Immature natural killer cell (primary cell): Measurements from ENCODE around the gene BRSK1. TPM values are rescaled to one million over a fixed set of nuclear protein-coding genes. Genes with fewer than 3 reads are reported as not detected.
A peak's percentile ranks its signal among the peaks of the same experiment; 100 is the strongest.

Source experiments
- DNase-seq, 3 donors: peaks; one replicate each; pipeline ENCODE4 v3.0.0; 2022; ENCODE audit warnings: mixed read lengths in 1 of 3
- H3K27ac Mint-ChIP-seq, 6 donors: one replicate each; pipeline ENCODE4 v1.8.0; 2020; ENCODE audit warnings: mixed read lengths in 6 of 6, mild to moderate bottlenecking in 5 of 6, inconsistent platforms in 4 of 6, moderate library complexity in 3 of 6
- H3K27me3 Mint-ChIP-seq, 3 donors: one replicate each; pipeline ENCODE4 v1.8.0; 2020 to 2021; ENCODE audit warnings: low read depth in 3 of 3, mild to moderate bottlenecking in 3 of 3, mixed read lengths in 3 of 3, moderate library complexity in 3 of 3, inconsistent platforms in 1 of 3
- H3K36me3 Mint-ChIP-seq, 3 donors: one replicate each; pipeline ENCODE4 v1.8.0; 2020; ENCODE audit warnings: mixed read lengths in 3 of 3, inconsistent platforms in 2 of 3, mild to moderate bottlenecking in 2 of 3
- H3K4me1 Mint-ChIP-seq, 2 donors: one replicate each; pipeline ENCODE4 v1.8.0; 2020; ENCODE audit warnings: inconsistent platforms in 2 of 2, mild to moderate bottlenecking in 2 of 2, mixed read lengths in 2 of 2, moderate library complexity in 1 of 2
- H3K4me3 Mint-ChIP-seq, 5 donors: one replicate each; pipeline ENCODE4 v1.8.0; 2020; ENCODE audit warnings: mild to moderate bottlenecking in 5 of 5, mixed read lengths in 5 of 5, inconsistent platforms in 3 of 5, moderate library complexity in 3 of 5
- H3K9me3 Mint-ChIP-seq, 6 donors: one replicate each; pipeline ENCODE4 v1.8.0; 2020; ENCODE audit warnings: mild to moderate bottlenecking in 6 of 6, mixed read lengths in 6 of 6, inconsistent platforms in 4 of 6, moderate library complexity in 3 of 6
- polyA plus RNA-seq, 3 donors: library from polyadenylated mRNA; unstranded; fragments of 300-500 nt; fragmentation: Illumina TruSeq; gene quantifications; one replicate each; pipeline ENCODE4 v1.2.3, GENCODE V29; 2021

Gene BRSK1
- polyA plus RNA-seq, 3 donors from 2014 or later: not detected

GRCh38 chr19:55270172-55270942 is 13.4 kb upstream of the BRSK1 start:
- peaks cover 16 to 18% of the 10 kb centered on the region in 2 donors for H3K4me1 Mint-ChIP-seq
- no peak overlapping the region for H3K27ac Mint-ChIP-seq
- DNase-seq: no peak
- peaks cover 9 to 12% (median 10%) of the 10 kb centered on the region in 3 donors for H3K27me3 Mint-ChIP-seq
- H3K36me3 Mint-ChIP-seq: peaks cover 16 to 28% (median 26%) of the 10 kb centered on the region in 3 donors
- peaks cover 5 to 9% (median 6%) of the 10 kb centered on the region in 6 donors for H3K9me3 Mint-ChIP-seq
- H3K4me3 Mint-ChIP-seq: no peak overlapping the region

GRCh38 chr19:55272142-55272541 is 11.7 kb upstream of the BRSK1 start:
- peaks cover 10 to 29% (median 23%) of the 10 kb centered on the region in 3 donors for H3K36me3 Mint-ChIP-seq
- peaks cover 2 to 4% (median 2%) of the 10 kb centered on the region in 3 donors for H3K27me3 Mint-ChIP-seq
- H3K9me3 Mint-ChIP-seq: peaks cover 0 to 3% (median 0%) of the 10 kb centered on the region in 6 donors
- no peak overlapping the region for H3K27ac Mint-ChIP-seq
- H3K4me1 Mint-ChIP-seq: peaks cover 20 to 25% of the 10 kb centered on the region in 2 donors
- H3K4me3 Mint-ChIP-seq: no peak overlapping the region
- no peak for DNase-seq

- H3K36me3 Mint-ChIP-seq: peaks cover 10 to 26% (median 25%) of the 10 kb centered on the region in 3 donors
- no peak for DNase-seq
- no peak overlapping the region for H3K4me3 Mint-ChIP-seq
- H3K9me3 Mint-ChIP-seq: peaks cover 0 to 3% (median 0%) of the 10 kb centered on the region in 6 donors
- peaks cover 29 to 37% of the 10 kb centered on the region in 2 donors for H3K4me1 Mint-ChIP-seq
- peaks cover 0 to 8% (median 0%) of the 10 kb centered on the region in 3 donors for H3K27me3 Mint-ChIP-seq
- H3K27ac Mint-ChIP-seq: peak overlapping the region in 1 of 6 donors; percentile 62
These were observed 9.7 kb upstream of the BRSK1 start for GRCh38 chr19:55273978-55274707.

GRCh38 chr19:55275851-55276719 is 7.7 kb upstream of the BRSK1 start:
- peaks cover 2 to 16% (median 8%) of the 10 kb centered on the region in 3 donors for H3K27me3 Mint-ChIP-seq
- H3K27ac Mint-ChIP-seq: peak overlapping the region; percentile 92 to 99 (median 96)
- DNase-seq: peak; percentile 52 to 65 (median 54)
- H3K4me3 Mint-ChIP-seq: peak overlapping the region; percentile 67 to 92 (median 73)
- peaks cover 0 to 1% (median 0%) of the 10 kb centered on the region in 6 donors for H3K9me3 Mint-ChIP-seq
- H3K36me3 Mint-ChIP-seq: peaks cover 6 to 20% (median 13%) of the 10 kb centered on the region in 3 donors
- H3K4me1 Mint-ChIP-seq: peaks cover 39 to 48% of the 10 kb centered on the region in 2 donors

GRCh38 chr19:55276720-55277430 is 6.9 kb upstream of the BRSK1 start:
- H3K27me3 Mint-ChIP-seq: peaks cover 2 to 16% (median 10%) of the 10 kb centered on the region in 3 donors
- no peaks in the 10 kb centered on the region for H3K9me3 Mint-ChIP-seq
- peaks cover 44 to 52% of the 10 kb centered on the region in 2 donors for H3K4me1 Mint-ChIP-seq
- peak overlapping the region; percentile 92 to 99 (median 96) for H3K27ac Mint-ChIP-seq
- DNase-seq: peak; percentile 36 to 56 (median 48)
- peak overlapping the region; percentile 67 to 92 (median 73) for H3K4me3 Mint-ChIP-seq
- H3K36me3 Mint-ChIP-seq: peaks cover 5 to 16% (median 12%) of the 10 kb centered on the region in 3 donors

- H3K36me3 Mint-ChIP-seq: peaks cover 0 to 11% (median 6%) of the 10 kb centered on the region in 3 donors
- peaks cover 2 to 15% (median 10%) of the 10 kb centered on the region in 3 donors for H3K27me3 Mint-ChIP-seq
- peak overlapping the region in 4 of 5 donors; percentile 67 to 92 (median 71) for H3K4me3 Mint-ChIP-seq
- no peaks in the 10 kb centered on the region for H3K9me3 Mint-ChIP-seq
- DNase-seq: no peak
- H3K4me1 Mint-ChIP-seq: peaks cover 44 to 54% of the 10 kb centered on the region in 2 donors
- H3K27ac Mint-ChIP-seq: peak overlapping the region; percentile 92 to 99 (median 96)
These were observed 6.3 kb upstream of the BRSK1 start for GRCh38 chr19:55277494-55277893.

- Mint-ChIP-seq H3K27ac (peak overlapping the region; percentile 93 to 99 (median 96)), H3K9me3 (no peaks in the 10 kb centered on the region), H3K4me1 (peaks cover 44 to 62% of the 10 kb centered on the region in 2 donors), H3K36me3 (peaks cover 0 to 11% (median 6%) of the 10 kb centered on the region in 3 donors), H3K27me3 (peaks cover 7 to 18% (median 16%) of the 10 kb centered on the region in 3 donors), H3K4me3 (peak overlapping the region; percentile 60 to 90 (median 72))
- DNase-seq: no peak
These were observed 5.2 kb upstream of the BRSK1 start for GRCh38 chr19:55278391-55279135.

- Mint-ChIP-seq H3K27ac (peak overlapping the region; percentile 94 to 99 (median 97)), H3K36me3 (peaks cover 0 to 11% (median 3%) of the 10 kb centered on the region in 3 donors), H3K4me1 (peaks cover 44 to 63% of the 10 kb centered on the region in 2 donors), H3K4me3 (peak overlapping the region; percentile 90 to 99 (median 93)), H3K9me3 (no peaks in the 10 kb centered on the region), H3K27me3 (peaks cover 7 to 20% (median 16%) of the 10 kb centered on the region in 3 donors)
- no peak for DNase-seq
These were observed 4.5 kb upstream of the BRSK1 start for GRCh38 chr19:55279340-55279739.

- Mint-ChIP-seq H3K36me3 (peaks cover 0 to 11% (median 3%) of the 10 kb centered on the region in 3 donors), H3K27me3 (peaks cover 7 to 20% (median 16%) of the 10 kb centered on the region in 3 donors), H3K4me1 (peaks cover 44 to 61% of the 10 kb centered on the region in 2 donors), H3K4me3 (peak within 1 kb of the TSS; percentile 90 to 99 (median 93)), H3K27ac (peak within 1 kb of the TSS; percentile 94 to 99 (median 97)), H3K9me3 (no peaks in the 10 kb centered on the region)
- DNase-seq: peak; percentile 95 to 96 (median 96)
These were observed 3.8 kb upstream of the BRSK1 start, which contains the start of gene HSPBP1 for GRCh38 chr19:55279770-55280643. Gene HSPBP1 (minus strand): TSS chr19:55280110. CDS start chr19:55279608, 502 bp downstream.

- H3K4me1 Mint-ChIP-seq: peaks cover 21 to 35% of the 10 kb centered on the region in 2 donors
- peak overlapping the region in 2 of 5 donors; percentile 27 to 35 for H3K4me3 Mint-ChIP-seq
- H3K27ac Mint-ChIP-seq: peak overlapping the region in 1 of 6 donors; percentile 22
- H3K27me3 Mint-ChIP-seq: peaks cover 10 to 17% (median 16%) of the 10 kb centered on the region in 3 donors
- no peaks in the 10 kb centered on the region for H3K9me3 Mint-ChIP-seq
- no peak for DNase-seq
- no peaks in the 10 kb centered on the region for H3K36me3 Mint-ChIP-seq
These were observed 735 bp downstream of the BRSK1 start for GRCh38 chr19:55284405-55285058.
